ENCODE measurements around the gene SKIC3.

SKIC3 gene

GRCh38 chr5:95572016-95572415, 17.2 kb upstream of the SKIC3 start:
- Histone ChIP-seq H2BK120ac (ENCODE audit: low read depth, low read length) (no peak overlapping the region), H2AK5ac (ENCODE audit: low read depth, low read length) (no peak overlapping the region), H4K91ac (ENCODE audit: low read depth, low read length, poor library complexity) (no peak overlapping the region), H2AFZ (ENCODE audit: low read length) (no peak overlapping the region), H3K9me3 (replicated peaks in 1 of 2; ENCODE audit: control insufficient read depth in 2 of 2, insufficient read depth in 1 of 2, low read depth in 1 of 2, low read length in 2 of 2) (no peaks in the 10 kb centered on the region), H4K8ac (ENCODE audit: low read depth, low read length) (no peak overlapping the region), H3K4me3 (ENCODE audit: low read length in 2 of 2) (no peak overlapping the region), H2BK5ac (ENCODE audit: low read length) (no peak overlapping the region), H2BK12ac (ENCODE audit: low read length) (no peak overlapping the region), H3K79me1 (ENCODE audit: low read depth, low read length) (no peaks in the 10 kb centered on the region), H3K27me3 (ENCODE audit: control insufficient read depth in 3 of 3, insufficient read depth in 3 of 3, low read depth in 1 of 3, low read length in 3 of 3) (no peaks in the 10 kb centered on the region), H3K36me3 (replicated peaks in 1 of 2; ENCODE audit: control insufficient read depth in 2 of 2, insufficient read depth in 2 of 2, low read length in 2 of 2) (peaks cover 0 to 7% of the 10 kb centered on the region in 2 donors), H3K27ac (replicated peaks; ENCODE audit: low read length) (no peak overlapping the region), H3K4ac (ENCODE audit: low read length) (no peak overlapping the region), H3K14ac (ENCODE audit: low read length) (no peak overlapping the region), H3K9ac (ENCODE audit: low read depth, low read length, poor library complexity) (no peak overlapping the region), H3K4me1 (ENCODE audit: control insufficient read depth in 2 of 2, insufficient read depth in 1 of 2, low read depth in 1 of 2, low read length in 2 of 2) (no peaks in the 10 kb centered on the region), H3K18ac (ENCODE audit: low read length) (no peak overlapping the region), H2BK15ac (ENCODE audit: low read length) (no peak overlapping the region), H3K23ac (ENCODE audit: low read depth, low read length, poor library complexity) (no peak overlapping the region), H3K4me2 (ENCODE audit: insufficient read depth, low read length, poor library complexity, severe bottlenecking) (no peak overlapping the region)
- no CpG with 5 or more reads among the region's 2 CpGs for WGBS, 2 donors (ENCODE audit: extremely low coverage in 2 of 2, insufficient read length in 2 of 2, insufficient replicate concordance in 1 of 2)
- DNase-seq (ENCODE audit: low spot score), result no peak

GRCh38 chr5:95565280-95565920, 10.6 kb upstream of the SKIC3 start:
- H4K8ac ChIP-seq (ENCODE audit: low read depth, low read length), result no peak overlapping the region
- H2AFZ ChIP-seq (ENCODE audit: low read length), result no peak overlapping the region
- H2BK12ac ChIP-seq (ENCODE audit: low read length), result no peak overlapping the region
- H2BK15ac ChIP-seq (ENCODE audit: low read length), result no peak overlapping the region
- no peak overlapping the region for H3K4me3 ChIP-seq (ENCODE audit: low read length in 2 of 2)
- H3K27me3 ChIP-seq (ENCODE audit: control insufficient read depth in 3 of 3, insufficient read depth in 3 of 3, low read depth in 1 of 3, low read length in 3 of 3), result no peaks in the 10 kb centered on the region
- peaks cover 1 to 7% of the 10 kb centered on the region in 2 donors for H3K36me3 ChIP-seq (replicated peaks in 1 of 2; ENCODE audit: control insufficient read depth in 2 of 2, insufficient read depth in 2 of 2, low read length in 2 of 2)
- no peak overlapping the region for H3K4me2 ChIP-seq (ENCODE audit: insufficient read depth, low read length, poor library complexity, severe bottlenecking)
- DNase-seq (ENCODE audit: low spot score), result no peak
- no peaks in the 10 kb centered on the region for H3K79me1 ChIP-seq (ENCODE audit: low read depth, low read length)
- no peak overlapping the region for H3K23ac ChIP-seq (ENCODE audit: low read depth, low read length, poor library complexity)
- H3K4me1 ChIP-seq (ENCODE audit: control insufficient read depth in 2 of 2, insufficient read depth in 1 of 2, low read depth in 1 of 2, low read length in 2 of 2), result no peaks in the 10 kb centered on the region
- no peaks in the 10 kb centered on the region for H3K9me3 ChIP-seq (replicated peaks in 1 of 2; ENCODE audit: control insufficient read depth in 2 of 2, insufficient read depth in 1 of 2, low read depth in 1 of 2, low read length in 2 of 2)
- no peak overlapping the region for H3K18ac ChIP-seq (ENCODE audit: low read length)
- H2AK5ac ChIP-seq (ENCODE audit: low read depth, low read length), result no peak overlapping the region
- H2BK5ac ChIP-seq (ENCODE audit: low read length), result no peak overlapping the region
- H3K27ac ChIP-seq (replicated peaks; ENCODE audit: low read length), result no peak overlapping the region
- H2BK120ac ChIP-seq (ENCODE audit: low read depth, low read length), result no peak overlapping the region
- H4K91ac ChIP-seq (ENCODE audit: low read depth, low read length, poor library complexity), result no peak overlapping the region
- H3K4ac ChIP-seq (ENCODE audit: low read length), result no peak overlapping the region
- no CpG with 5 or more reads among the region's 4 CpGs for WGBS, 2 donors (ENCODE audit: extremely low coverage in 2 of 2, insufficient read length in 2 of 2, insufficient replicate concordance in 1 of 2)
- no peak overlapping the region for H3K9ac ChIP-seq (ENCODE audit: low read depth, low read length, poor library complexity)
- no peak overlapping the region for H3K14ac ChIP-seq (ENCODE audit: low read length)

GRCh38 chr5:95564450-95564849, 9.7 kb upstream of the SKIC3 start:
- no peak overlapping the region for H3K4me3 ChIP-seq (ENCODE audit: low read length in 2 of 2)
- WGBS, 2 donors (ENCODE audit: extremely low coverage in 2 of 2, insufficient read length in 2 of 2, insufficient replicate concordance in 1 of 2), result 100% methylated on average over 1 of the region's 4 CpGs; no CpG with 5 or more reads in 1 of the 2 donors

GRCh38 chr5:95563367-95563766, 8.6 kb upstream of the SKIC3 start:
- H2AFZ ChIP-seq (ENCODE audit: low read length), result no peak overlapping the region
- DNase-seq (ENCODE audit: low spot score), result no peak

More at GRCh38 chr5:95564450-95564849, 9.7 kb upstream of the SKIC3 start:
- Histone ChIP-seq H3K9me3 (replicated peaks in 1 of 2; ENCODE audit: control insufficient read depth in 2 of 2, insufficient read depth in 1 of 2, low read depth in 1 of 2, low read length in 2 of 2) (no peaks in the 10 kb centered on the region), H4K8ac (ENCODE audit: low read depth, low read length) (no peak overlapping the region), H3K23ac (ENCODE audit: low read depth, low read length, poor library complexity) (no peak overlapping the region), H3K4me1 (ENCODE audit: control insufficient read depth in 2 of 2, insufficient read depth in 1 of 2, low read depth in 1 of 2, low read length in 2 of 2) (no peaks in the 10 kb centered on the region), H2BK12ac (ENCODE audit: low read length) (no peak overlapping the region), H2BK120ac (ENCODE audit: low read depth, low read length) (no peak overlapping the region), H2AK5ac (ENCODE audit: low read depth, low read length) (no peak overlapping the region), H2BK5ac (ENCODE audit: low read length) (no peak overlapping the region), H3K4ac (ENCODE audit: low read length) (no peak overlapping the region), H2BK15ac (ENCODE audit: low read length) (no peak overlapping the region), H3K27me3 (ENCODE audit: control insufficient read depth in 3 of 3, insufficient read depth in 3 of 3, low read depth in 1 of 3, low read length in 3 of 3) (no peaks in the 10 kb centered on the region), H3K4me2 (ENCODE audit: insufficient read depth, low read length, poor library complexity, severe bottlenecking) (no peak overlapping the region), H2AFZ (ENCODE audit: low read length) (no peak overlapping the region), H3K9ac (ENCODE audit: low read depth, low read length, poor library complexity) (no peak overlapping the region), H3K18ac (ENCODE audit: low read length) (no peak overlapping the region), H3K79me1 (ENCODE audit: low read depth, low read length) (no peaks in the 10 kb centered on the region), H3K27ac (replicated peaks; ENCODE audit: low read length) (no peak overlapping the region), H3K14ac (ENCODE audit: low read length) (no peak overlapping the region), H4K91ac (ENCODE audit: low read depth, low read length, poor library complexity) (no peak overlapping the region), H3K36me3 (replicated peaks in 1 of 2; ENCODE audit: control insufficient read depth in 2 of 2, insufficient read depth in 2 of 2, low read length in 2 of 2) (peaks cover 1 to 7% of the 10 kb centered on the region in 2 donors)
- DNase-seq (ENCODE audit: low spot score), result no peak

More at GRCh38 chr5:95563367-95563766, 8.6 kb upstream of the SKIC3 start:
- Histone ChIP-seq H3K9ac (ENCODE audit: low read depth, low read length, poor library complexity) (no peak overlapping the region), H3K4ac (ENCODE audit: low read length) (no peak overlapping the region), H2BK5ac (ENCODE audit: low read length) (no peak overlapping the region), H2AK5ac (ENCODE audit: low read depth, low read length) (no peak overlapping the region), H3K36me3 (replicated peaks in 1 of 2; ENCODE audit: control insufficient read depth in 2 of 2, insufficient read depth in 2 of 2, low read length in 2 of 2) (peaks cover 1% of the 10 kb centered on the region in 2 donors), H3K23ac (ENCODE audit: low read depth, low read length, poor library complexity) (no peak overlapping the region), H3K27ac (replicated peaks; ENCODE audit: low read length) (no peak overlapping the region), H2BK120ac (ENCODE audit: low read depth, low read length) (no peak overlapping the region), H3K18ac (ENCODE audit: low read length) (no peak overlapping the region), H3K79me1 (ENCODE audit: low read depth, low read length) (no peaks in the 10 kb centered on the region), H4K91ac (ENCODE audit: low read depth, low read length, poor library complexity) (no peak overlapping the region), H2BK15ac (ENCODE audit: low read length) (no peak overlapping the region), H2BK12ac (ENCODE audit: low read length) (no peak overlapping the region), H3K4me1 (ENCODE audit: control insufficient read depth in 2 of 2, insufficient read depth in 1 of 2, low read depth in 1 of 2, low read length in 2 of 2) (no peaks in the 10 kb centered on the region), H3K9me3 (replicated peaks in 1 of 2; ENCODE audit: control insufficient read depth in 2 of 2, insufficient read depth in 1 of 2, low read depth in 1 of 2, low read length in 2 of 2) (no peaks in the 10 kb centered on the region), H3K4me2 (ENCODE audit: insufficient read depth, low read length, poor library complexity, severe bottlenecking) (no peak overlapping the region), H3K14ac (ENCODE audit: low read length) (no peak overlapping the region), H3K27me3 (ENCODE audit: control insufficient read depth in 3 of 3, insufficient read depth in 3 of 3, low read depth in 1 of 3, low read length in 3 of 3) (no peaks in the 10 kb centered on the region), H3K4me3 (ENCODE audit: low read length in 2 of 2) (no peak overlapping the region), H4K8ac (ENCODE audit: low read depth, low read length) (no peak overlapping the region)
- WGBS, 2 donors (ENCODE audit: extremely low coverage in 2 of 2, insufficient read length in 2 of 2, insufficient replicate concordance in 1 of 2), result no CpG with 5 or more reads among the region's 5 CpGs
